Measurements from ENCODE around the gene TJP2. TPM values are rescaled to one million over a fixed set of nuclear protein-coding genes. Genes with fewer than 3 reads are reported as not detected.
A peak's percentile ranks its signal among the peaks of the same experiment; 100 is the strongest.

Gene TJP2
- total and polyA plus RNA-seq, 10 of the 15 experiments (the other 5 are each of a cell fraction or from before 2014, with no cell fraction given): 6.4 to 59.9 (median 29.7) TPM

- POLR2A ChIA-PET: interaction anchor here (0.6 to 2.0 kb wide), 3 partner anchors 9 to 13 kb away, joined by 3 to 8 read pairs (median 6); no protein-coding TSS in a partner anchor
- intact Hi-C loops (cut with micrococcal nuclease; ENCODE audit: unreplicated experiment): loop anchor here (5.0 kb wide), 1 partner anchor 68 kb away; no protein-coding TSS in a partner anchor
- in situ Hi-C loops (cut with MboI): no loop called here
Observed at GRCh38 chr9:69190086-69190862, 16.2 kb downstream of the TJP2 start.

More at GRCh38 chr9:69190086-69190862, 16.2 kb downstream of the TJP2 start:
- Histone ChIP-seq H4K20me1 (ENCODE audit: control insufficient read depth, insufficient read depth) (peaks cover 3% of the 10 kb centered on the region; the same call in 1 of the 2 replicates), H2AFZ (ENCODE audit: control insufficient read depth, low read depth, low read length) (no peak overlapping the region), H3K36me3 (ENCODE audit: control insufficient read depth in 2 of 2, insufficient read depth in 2 of 2, low read length in 1 of 2) (no peaks in the 10 kb centered on the region), H3K79me2 (ENCODE audit: control insufficient read depth, insufficient read depth, low read length) (peaks cover 28% of the 10 kb centered on the region), H3K27me3 (replicated peaks in 1 of 2; ENCODE audit: control insufficient read depth in 2 of 2, insufficient read depth in 2 of 2, low read length in 1 of 2) (no peaks in the 10 kb centered on the region), H3K9ac (ENCODE audit: control insufficient read depth, insufficient read depth, low read length) (no peak overlapping the region), H3K4me3 (peak overlapping the region; percentile 25; the same call in 1 of the 2 replicates), H3K27ac (ENCODE audit: control insufficient read depth, insufficient read depth) (no peak overlapping the region), H3K9me3 (replicated peaks; ENCODE audit: control insufficient read depth, insufficient read depth, low read length) (no peaks in the 10 kb centered on the region), H3K4me2 (ENCODE audit: control insufficient read depth, insufficient read depth) (peak overlapping the region; percentile 84), H3K4me1 (ENCODE audit: control insufficient read depth, insufficient read depth, low read length) (peaks cover 18% of the 10 kb centered on the region)
- CTCF ChIA-PET: interaction anchor here (1.0 to 10.1 kb wide), 6 partner anchors 12 to 156 kb away, joined by 3 to 289 read pairs (median 32); partner anchors contain the start of genes FXN and TJP2
- BruUV-seq (replicated peaks): no TSS peak
- ATAC-seq (peak; percentile 78), FAIRE-seq (peak; percentile 79), DNase-seq (ENCODE audit: low read depth, low spot score) (no peak)
- no peak for TF ChIP-seq ZNF384 (IDR thresholded peaks at IDR 0.05; ENCODE audit: borderline replicate concordance, low read depth, low read length)
- TF ChIP-seq STAT3 (IDR thresholded peaks at IDR 0.05; ENCODE audit: low read depth, low read length): no peak
- no peak for TF ChIP-seq ZNF687 (IDR thresholded peaks at IDR 0.05)
- TF ChIP-seq POU2F2 (IDR thresholded peaks at IDR 0.05; ENCODE audit: borderline replicate concordance, low read depth, low read length): peak; percentile 55; the same call in 1 of the 3 replicates
- no peak for TF ChIP-seq POLR2A (IDR thresholded peaks at IDR 0.05; ENCODE audit: low read depth, low read length)
- no peak for TF ChIP-seq TCF3 (IDR thresholded peaks at IDR 0.05; ENCODE audit: borderline replicate concordance, insufficient read depth, low read depth, low read length)
- TF ChIP-seq MYB (IDR thresholded peaks at IDR 0.05; ENCODE audit: borderline replicate concordance, low read depth, low read length): no peak
- TF ChIP-seq BACH1 (IDR thresholded peaks at IDR 0.05; ENCODE audit: borderline replicate concordance): no peak
- SMC1A ChIA-PET (ENCODE audit: uncharacterized antibody, unreplicated experiment): interaction anchor here (0.8 to 7.2 kb wide), 8 partner anchors 10 to 155 kb away, joined by 3 to 130 read pairs (median 5); partner anchors contain the start of gene FXN
- RAD21 ChIA-PET (ENCODE audit: unreplicated experiment): interaction anchor here (0.9 to 8.9 kb wide), 7 partner anchors 12 to 154 kb away, joined by 3 to 159 read pairs (median 7); partner anchors contain the start of genes FXN and TJP2
- WGBS (ENCODE audit: insufficient coverage, insufficient replicate concordance, low lambda C conversion rate, missing lambda C conversion rate): 20% methylated on average over 5 of the region's 5 CpGs

All from GM12878 (cell line).